ENCODE results near the gene HNF4A. TPM values are rescaled to one million over a fixed set of nuclear protein-coding genes. Genes with fewer than 3 reads are reported as not detected.

HNF4A gene
- total and polyA plus RNA-seq, 2 of the 13 experiments (the other 11 are each of a cell fraction or from before 2014, with no cell fraction given) = 80.9 to 169 TPM

- peak; percentile 90; the same call in 1 of the 2 replicates for TF ChIP-seq FOXJ3 (CRISPR knock-in tag; IDR thresholded peaks at IDR 0.05; ENCODE audit: borderline replicate concordance)
- peak; percentile 79; the same call in 1 of the 2 replicates for TF ChIP-seq MEIS2 (CRISPR knock-in tag; IDR thresholded peaks at IDR 0.05)
- TF ChIP-seq ZXDC (CRISPR knock-in tag; IDR thresholded peaks at IDR 0.05) = no peak
- no peak for TF ChIP-seq ZNF512B (CRISPR knock-in tag; IDR thresholded peaks at IDR 0.05; ENCODE audit: borderline replicate concordance)
- peak; percentile 84 for TF ChIP-seq HIVEP1 (CRISPR knock-in tag; IDR thresholded peaks at IDR 0.05)
- TF ChIP-seq FOSL2 (CRISPR knock-in tag; IDR thresholded peaks at IDR 0.05) = peak; percentile 59
- peak; percentile 37; the same call in 1 of the 2 replicates for TF ChIP-seq ZNF430 (CRISPR knock-in tag; IDR thresholded peaks at IDR 0.05)
- peak; percentile 97 for TF ChIP-seq ONECUT2 (CRISPR knock-in tag; IDR thresholded peaks at IDR 0.05)
- peak; percentile 91 for TF ChIP-seq RFXAP (CRISPR knock-in tag; IDR thresholded peaks at IDR 0.05; ENCODE audit: borderline replicate concordance)
- TF ChIP-seq RAD51 (IDR thresholded peaks at IDR 0.05; ENCODE audit: borderline replicate concordance) = no peak
- TF ChIP-seq CREBL2 (CRISPR knock-in tag; IDR thresholded peaks at IDR 0.05; ENCODE audit: borderline replicate concordance) = peak; percentile 73; the same call in 1 of the 2 replicates
- TF ChIP-seq ZNF574 (CRISPR knock-in tag; IDR thresholded peaks at IDR 0.05) = peak; percentile 65; the same call in 1 of the 2 replicates
- peak; percentile 89; the same call in 1 of the 2 replicates for TF ChIP-seq KLF9 (CRISPR knock-in tag; IDR thresholded peaks at IDR 0.05; ENCODE audit: low read depth)
- no peak for TF ChIP-seq ZKSCAN1 (IDR thresholded peaks at IDR 0.05; ENCODE audit: low read length)
- TF ChIP-seq PCBP2 (optimal IDR thresholded peaks at IDR 0.05; ENCODE audit: low read depth, low read length, poor library complexity, severe bottlenecking) = no peak
- TF ChIP-seq NFATC3 (CRISPR knock-in tag; IDR thresholded peaks at IDR 0.05) = no peak
- TF ChIP-seq ZNF562 (CRISPR knock-in tag; IDR thresholded peaks at IDR 0.05; ENCODE audit: borderline replicate concordance) = no peak
- no peak for TF ChIP-seq FOSL1 (CRISPR knock-in tag; IDR thresholded peaks at IDR 0.05; ENCODE audit: borderline replicate concordance)
- no peak; the same call in 1 of the 2 replicates for TF ChIP-seq CBX5 (CRISPR knock-in tag; IDR thresholded peaks at IDR 0.05; ENCODE audit: borderline replicate concordance)
- peak; percentile 31 for TF ChIP-seq JARID2 (CRISPR knock-in tag; IDR thresholded peaks at IDR 0.05; ENCODE audit: insufficient replicate concordance)
- TF ChIP-seq PLRG1 (conservative IDR thresholded peaks at IDR 0.05) = no peak
These were observed at the start of gene HNF4A (continued) for GRCh38 chr20:44355498-44356352.
